HAP-1 (cell line): Measurements from ENCODE around the gene DCAF6.
A peak's percentile ranks its signal among the peaks of the same experiment; 100 is the strongest.

Experiments
- DNase-seq, 2 experiments: peaks; one replicate each; pipeline ENCODE4 v3.0.0-alpha.2; 2016 to 2020; ENCODE audit warnings: low spot score in 2 of 2
- H3K27me3 ChIP-seq: fragments of 250-450 bp; sonication (Bioruptor Pico); 2 replicates; pipeline ENCODE4 v1.5.1; 2020; ENCODE audit warnings: low read depth, mild to moderate bottlenecking, moderate library complexity
- H3K36me3 ChIP-seq: fragments of 250-450 bp; sonication (Bioruptor Pico); replicated peaks from 2 replicates; pipeline ENCODE4 v1.5.1; 2020; ENCODE audit warnings: mild to moderate bottlenecking
- H3K4me1 ChIP-seq: fragments of 250-450 bp; sonication (Bioruptor Pico); 2 replicates; pipeline ENCODE4 v1.5.1; 2020; ENCODE audit warnings: mild to moderate bottlenecking
- H3K4me3 ChIP-seq: fragments of 250-450 bp; sonication (Bioruptor Pico); 2 replicates; pipeline ENCODE4 v1.5.1; 2020; ENCODE audit warnings: mild to moderate bottlenecking, moderate library complexity
- H3K9me3 ChIP-seq: fragments of 250-450 bp; sonication (Bioruptor Pico); 2 replicates; pipeline ENCODE4 v1.5.1; 2020; ENCODE audit warnings: mild to moderate bottlenecking, moderate library complexity
- in situ Hi-C: fragments of 300-500 bp; cut with MboI; formaldehyde crosslinking; loops from 3 replicates; pipeline ENCODE4 v1.14.3; 2020; ENCODE audit warnings: low sequenced_read_pairs, inconsistent platforms, mixed read lengths

Gene DCAF6

DNA sequence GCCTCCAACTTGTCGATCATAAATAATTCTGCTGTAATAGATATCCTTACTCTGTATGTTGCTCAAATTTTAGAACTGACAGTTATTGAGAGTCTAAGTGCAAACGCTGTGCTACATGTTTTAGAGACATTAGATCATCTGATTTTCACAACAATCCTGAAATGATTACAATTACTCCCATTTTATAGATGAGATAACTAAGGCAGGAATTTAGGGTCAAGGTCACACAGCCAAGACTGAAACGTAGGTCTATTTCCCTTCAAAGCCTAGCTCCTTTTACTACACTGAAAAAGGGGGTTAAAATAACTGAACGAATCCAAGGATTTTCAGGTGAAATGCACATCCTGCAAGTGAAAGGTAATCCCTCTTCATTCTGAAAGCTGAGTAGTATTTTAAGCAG is 2.7 kb upstream of the DCAF6 start:
- H3K36me3 ChIP-seq = no peaks in the 10 kb centered on the region
- in situ Hi-C loops = no loop called here
- no peaks in the 10 kb centered on the region for H3K27me3 ChIP-seq
- peaks cover 10% of the 10 kb centered on the region; the same call in 1 of the 2 replicates for H3K4me1 ChIP-seq
- H3K9me3 ChIP-seq = no peaks in the 10 kb centered on the region
- no peak for DNase-seq
- no peak overlapping the region; the same call in 1 of the 2 replicates for H3K4me3 ChIP-seq

GRCh38 chr1:167934426-167935215 is 1.9 kb upstream of the DCAF6 start:
- in situ Hi-C loops = no loop called here
- peaks cover 10% of the 10 kb centered on the region; the same call in 1 of the 2 replicates for H3K4me1 ChIP-seq
- H3K4me3 ChIP-seq = peak overlapping the region; percentile 71
- H3K36me3 ChIP-seq = no peaks in the 10 kb centered on the region
- DNase-seq = no peak
- H3K9me3 ChIP-seq = no peaks in the 10 kb centered on the region
- H3K27me3 ChIP-seq = no peaks in the 10 kb centered on the region

- in situ Hi-C loops = no loop called here
- peak; percentile 32 to 37 for DNase-seq
- peaks cover 10% of the 10 kb centered on the region; the same call in 1 of the 2 replicates for H3K4me1 ChIP-seq
Observed at GRCh38 chr1:167935216-167936067, 1.0 kb upstream of the DCAF6 start.

GRCh38 chr1:167936930-167937708 is 636 bp downstream of the DCAF6 start, which contains the start of gene MPC2:
Gene MPC2, minus strand, starts transcription at chr1:167937072. Its CDS starts 1,231 bp downstream, at chr1:167935841.
- peak; percentile 84 to 86 for DNase-seq
- in situ Hi-C loops = no loop called here
- Histone ChIP-seq H3K36me3 (no peaks in the 10 kb centered on the region), H3K9me3 (no peaks in the 10 kb centered on the region), H3K4me1 (peaks cover 10% of the 10 kb centered on the region; the same call in 1 of the 2 replicates), H3K4me3 (peak within 1 kb of the TSS; percentile 71), H3K27me3 (no peaks in the 10 kb centered on the region)

More at GRCh38 chr1:167935216-167936067, 1.0 kb upstream of the DCAF6 start:
- Histone ChIP-seq H3K36me3 (no peaks in the 10 kb centered on the region), H3K9me3 (no peaks in the 10 kb centered on the region), H3K4me3 (peak overlapping the region; percentile 71), H3K27me3 (no peaks in the 10 kb centered on the region)

DNA sequence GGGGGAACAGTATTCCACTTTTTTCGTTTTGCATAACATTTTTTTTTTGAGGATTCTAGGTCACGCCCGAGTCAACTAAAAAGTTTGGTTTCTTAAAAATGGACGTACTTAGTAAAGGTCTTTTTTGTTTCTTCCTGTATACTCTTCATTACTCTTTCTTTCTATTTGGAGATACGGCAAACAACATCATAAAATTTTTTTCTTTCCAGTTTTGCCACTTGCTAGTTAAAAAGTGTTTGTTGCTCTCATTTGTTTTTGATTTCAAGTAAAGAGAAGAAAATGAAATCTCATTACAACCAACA is 1.2 kb downstream of the DCAF6 start:
- H3K36me3 ChIP-seq = no peaks in the 10 kb centered on the region
- in situ Hi-C loops = no loop called here
- DNase-seq = no peak

GRCh38 chr1:167938080-167938636 is 1.7 kb downstream of the DCAF6 start:
- DNase-seq = no peak
- Histone ChIP-seq H3K36me3 (no peaks in the 10 kb centered on the region), H3K4me3 (peak overlapping the region; percentile 71), H3K9me3 (no peaks in the 10 kb centered on the region), H3K27me3 (no peaks in the 10 kb centered on the region), H3K4me1 (peaks cover 10% of the 10 kb centered on the region; the same call in 1 of the 2 replicates)
- in situ Hi-C loops = no loop called here

More for the DNA sequence above, 1.2 kb downstream of the DCAF6 start:
- Histone ChIP-seq H3K27me3 (no peaks in the 10 kb centered on the region), H3K9me3 (no peaks in the 10 kb centered on the region), H3K4me1 (peaks cover 10% of the 10 kb centered on the region; the same call in 1 of the 2 replicates), H3K4me3 (peak overlapping the region; percentile 71)

DNA sequence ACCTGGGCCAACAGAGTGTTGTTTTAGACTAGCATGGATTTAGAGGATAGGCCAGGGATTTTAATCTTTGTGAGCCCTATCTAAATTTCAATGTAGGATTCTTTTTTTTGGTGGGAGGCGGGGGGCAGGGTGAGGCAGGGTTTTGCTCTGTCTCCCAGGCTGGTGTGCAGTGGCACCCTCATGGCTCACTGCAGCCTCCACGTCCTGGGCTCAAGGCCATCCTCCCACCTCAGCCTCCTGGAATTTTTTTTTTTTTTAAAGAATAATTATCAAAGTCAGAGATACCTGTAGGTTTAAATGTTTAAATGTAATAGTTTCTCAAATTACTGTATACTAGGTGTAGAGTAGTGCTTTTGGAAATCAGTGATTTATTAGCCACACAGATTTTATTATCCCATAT is 3.8 kb downstream of the DCAF6 start:
- no peak for DNase-seq
- Histone ChIP-seq H3K4me1 (no peaks in the 10 kb centered on the region), H3K4me3 (no peak overlapping the region), H3K36me3 (no peaks in the 10 kb centered on the region), H3K9me3 (no peaks in the 10 kb centered on the region), H3K27me3 (no peaks in the 10 kb centered on the region)
- in situ Hi-C loops = no loop called here

DNA sequence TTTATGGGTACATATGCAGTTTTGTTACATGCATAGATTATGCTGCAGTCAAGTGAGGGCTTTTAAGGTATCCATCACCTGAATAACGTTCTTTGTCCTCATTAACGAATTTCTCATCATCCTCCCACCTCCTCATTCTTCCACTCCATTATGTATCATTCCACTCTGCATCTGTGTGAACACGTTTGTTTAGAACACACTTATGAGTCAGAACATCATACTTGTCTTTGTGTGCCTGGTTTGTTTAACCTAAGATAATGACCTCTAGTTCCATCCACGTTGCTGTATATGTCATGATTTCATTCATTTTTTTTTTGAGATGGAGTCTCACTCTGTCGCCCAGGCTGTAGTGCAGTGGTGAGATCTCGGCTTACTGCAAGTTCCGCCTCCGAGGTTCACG is 7.1 kb downstream of the DCAF6 start:
- Histone ChIP-seq H3K9me3 (no peaks in the 10 kb centered on the region), H3K4me3 (no peak overlapping the region), H3K27me3 (no peaks in the 10 kb centered on the region), H3K36me3 (no peaks in the 10 kb centered on the region), H3K4me1 (no peaks in the 10 kb centered on the region)
- in situ Hi-C loops = no loop called here
- peak in 1 of 2 experiments; percentile 1 for DNase-seq

DNA sequence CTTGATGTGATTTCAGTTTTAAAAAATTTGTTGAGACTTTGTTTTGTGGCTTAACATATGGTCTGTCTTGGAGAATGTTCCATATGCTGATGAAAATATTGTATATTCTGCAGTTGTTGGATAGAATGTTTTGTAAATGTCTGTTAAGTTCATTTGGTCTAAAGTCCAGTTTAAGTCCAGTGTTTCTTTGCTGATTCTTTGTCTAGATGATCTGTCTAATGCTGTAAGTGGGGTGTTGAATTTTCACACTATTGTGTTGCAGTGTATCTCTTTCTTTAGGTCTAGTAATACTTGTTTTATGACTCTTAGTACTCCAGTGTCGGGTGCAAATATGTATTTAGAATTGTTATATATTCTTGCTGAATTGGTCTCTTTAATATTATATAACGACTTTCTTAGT is 11.2 kb downstream of the DCAF6 start:
- in situ Hi-C loops = no loop called here
- DNase-seq = no peak
- Histone ChIP-seq H3K9me3 (no peaks in the 10 kb centered on the region), H3K36me3 (no peaks in the 10 kb centered on the region; the same call in 1 of the 2 replicates), H3K4me3 (no peak overlapping the region), H3K4me1 (no peaks in the 10 kb centered on the region), H3K27me3 (no peaks in the 10 kb centered on the region)

DNA sequence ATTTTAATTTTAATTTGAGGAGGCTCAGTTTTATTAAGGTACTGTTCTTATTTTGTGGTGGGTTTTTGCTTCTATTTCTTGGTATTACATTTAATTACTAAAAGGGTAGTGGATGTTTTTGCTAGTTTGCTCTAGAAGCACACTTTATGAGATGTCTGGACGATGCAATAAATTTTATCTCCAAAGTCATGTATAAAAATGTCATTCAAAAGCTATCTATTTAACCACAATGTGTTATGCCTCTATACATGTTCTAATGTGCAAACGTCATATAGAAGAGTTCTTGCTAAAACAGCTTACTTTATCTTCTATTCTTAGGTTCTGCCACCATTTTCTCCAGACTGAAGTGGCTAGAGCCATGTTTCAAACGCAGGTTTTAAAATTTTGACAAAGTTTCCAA is 13.3 kb downstream of the DCAF6 start:
- DNase-seq = no peak
- no peaks in the 10 kb centered on the region for H3K9me3 ChIP-seq
- H3K4me1 ChIP-seq = no peaks in the 10 kb centered on the region
- peaks cover 5% of the 10 kb centered on the region for H3K36me3 ChIP-seq
- H3K27me3 ChIP-seq = no peaks in the 10 kb centered on the region
- in situ Hi-C loops = no loop called here
- H3K4me3 ChIP-seq = no peak overlapping the region

GRCh38 chr1:167950569-167950968 is 14.1 kb downstream of the DCAF6 start:
- no peak for DNase-seq
- peaks cover 6% of the 10 kb centered on the region for H3K36me3 ChIP-seq
- no peaks in the 10 kb centered on the region for H3K9me3 ChIP-seq
- in situ Hi-C loops = no loop called here
- H3K4me1 ChIP-seq = no peaks in the 10 kb centered on the region
- H3K27me3 ChIP-seq = no peaks in the 10 kb centered on the region
- H3K4me3 ChIP-seq = no peak overlapping the region

DNA sequence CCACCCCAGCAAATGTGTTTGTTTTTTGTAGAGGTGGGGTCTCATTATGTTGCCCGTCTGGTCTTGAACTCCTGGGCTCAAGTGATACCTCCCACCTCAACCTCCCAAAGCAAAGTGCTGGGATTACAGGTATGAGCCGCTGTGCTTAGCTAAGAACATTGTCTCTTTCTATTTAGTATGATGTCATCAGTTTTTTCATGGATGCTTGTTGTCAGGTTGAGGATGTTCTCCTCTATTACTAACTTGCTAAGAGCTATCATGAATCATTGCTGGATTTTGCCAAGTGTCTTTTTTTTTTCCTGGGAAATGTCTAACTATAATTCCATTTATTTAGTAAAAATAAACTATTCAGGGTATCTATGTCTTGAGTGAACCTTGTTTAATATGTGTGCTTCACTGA is 19.4 kb downstream of the DCAF6 start:
- no peak overlapping the region for H3K4me3 ChIP-seq
- DNase-seq = no peak
- in situ Hi-C loops = no loop called here
- H3K27me3 ChIP-seq = no peaks in the 10 kb centered on the region
- no peaks in the 10 kb centered on the region for H3K4me1 ChIP-seq
- no peaks in the 10 kb centered on the region for H3K9me3 ChIP-seq
- H3K36me3 ChIP-seq = peaks cover 6% of the 10 kb centered on the region

DNA sequence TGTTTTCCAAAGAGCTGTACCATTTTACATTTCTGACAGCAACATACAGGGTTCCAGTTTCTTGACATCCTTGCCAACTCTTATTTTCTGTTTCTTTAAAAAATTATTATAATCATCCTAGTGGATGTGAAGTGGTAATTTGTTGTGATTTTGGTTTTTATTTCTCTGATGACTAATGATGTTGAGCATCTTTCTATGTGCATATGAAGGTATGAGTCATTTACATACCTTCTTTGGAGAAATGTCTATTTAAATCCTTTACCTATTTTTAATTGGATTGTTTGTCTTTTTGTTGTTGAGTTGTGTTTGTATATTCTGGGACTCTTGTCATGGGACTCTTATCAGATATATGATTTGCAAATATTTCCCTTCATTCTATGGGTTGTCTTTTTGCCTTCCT is 21.2 kb downstream of the DCAF6 start:
- Histone ChIP-seq H3K36me3 (peaks cover 6% of the 10 kb centered on the region), H3K9me3 (no peaks in the 10 kb centered on the region), H3K27me3 (no peaks in the 10 kb centered on the region), H3K4me1 (no peaks in the 10 kb centered on the region), H3K4me3 (no peak overlapping the region)
- in situ Hi-C loops = no loop called here
- no peak for DNase-seq
